ENCODE data around the gene MARK3. TPM values are rescaled to one million over a fixed set of nuclear protein-coding genes. Genes with fewer than 3 reads are reported as not detected.

MARK3 gene
- total RNA-seq, 2 experiments from 2014 or later: 107 TPM

- no peak for DNase-seq
- H3K36me3 Mint-ChIP-seq (ENCODE audit: low read depth): no peaks in the 10 kb centered on the region
- Histone ChIP-seq H3K4me1 (ENCODE audit: insufficient read depth, low read length) (no peaks in the 10 kb centered on the region), H3K9me3 (ENCODE audit: control insufficient read depth in 1 of 2, insufficient read depth in 1 of 2, low read length in 2 of 2) (no peaks in the 10 kb centered on the region), H3K27ac (ENCODE audit: low read depth in 1 of 2, low read length in 2 of 2) (no peak overlapping the region), H3K4me3 (ENCODE audit: low read length) (no peak overlapping the region), H3K27me3 (ENCODE audit: control insufficient read depth in 1 of 2, insufficient read depth in 2 of 2, low read length in 2 of 2) (peaks cover 4 to 6% of the 10 kb centered on the region in 2 experiments), H3K36me3 (ENCODE audit: insufficient read depth, low read length) (peaks cover 16% of the 10 kb centered on the region)
- TF ChIP-seq CTCF (IDR thresholded peaks at IDR 0.05): no peak
- no peaks in the 10 kb centered on the region for H3K4me1 Mint-ChIP-seq (ENCODE audit: low read depth)
- intact Hi-C loops (cut with DNase I, micrococcal nuclease): no loop called here
- H3K27me3 Mint-ChIP-seq: no peaks in the 10 kb centered on the region
- POLR2A ChIA-PET: no interaction called here
- ATAC-seq (ENCODE audit: poor library complexity): no peak
- H3K9me3 Mint-ChIP-seq: no peaks in the 10 kb centered on the region
- CTCF ChIA-PET: interaction anchor here (1.6 kb wide), 1 partner anchor 16 kb away, joined by 5 read pairs; no protein-coding TSS in a partner anchor
- H3K27ac Mint-ChIP-seq: no peak overlapping the region
- H3K4me3 Mint-ChIP-seq: no peak overlapping the region
Measured at GRCh38 chr14:103537175-103537990, 152.2 kb downstream of the MARK3 start.

DNA sequence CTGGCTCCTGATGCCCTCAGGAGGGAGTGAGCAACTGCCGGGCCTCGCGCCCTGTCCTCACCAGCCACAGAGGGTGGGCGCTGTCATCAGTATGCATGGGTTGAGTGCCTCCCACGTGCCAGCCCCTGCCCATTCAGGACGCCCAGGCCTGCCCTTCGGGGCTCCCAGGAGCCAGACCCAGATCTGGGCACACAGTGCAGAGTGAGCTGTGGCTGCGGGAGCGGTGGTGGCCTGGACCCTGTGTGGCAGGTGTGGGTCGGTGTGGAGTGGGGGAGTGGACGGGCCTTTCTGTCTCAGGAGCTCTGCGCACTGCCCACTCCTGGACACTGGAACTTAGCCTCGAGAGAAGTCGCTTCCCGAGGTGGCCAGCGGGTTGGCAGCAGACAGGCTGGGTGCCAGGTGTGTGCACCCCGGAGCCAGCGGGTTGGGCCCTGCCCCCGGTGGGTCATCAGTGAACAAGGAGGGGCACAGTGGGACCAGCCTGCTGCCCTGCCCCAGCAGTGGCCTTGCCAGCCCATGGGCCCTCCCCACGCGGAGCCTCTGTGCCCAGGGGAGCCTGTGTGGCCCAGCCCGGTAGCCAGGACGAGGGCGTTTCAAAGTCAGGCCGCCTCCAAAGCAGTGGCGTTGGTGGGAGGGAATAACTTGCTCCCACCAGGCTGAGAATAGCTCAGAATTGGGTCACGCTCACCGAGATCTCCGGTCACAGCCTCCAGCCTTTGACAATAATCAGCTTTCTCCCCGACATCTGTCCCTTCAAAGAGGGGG lies 153.3 kb downstream of the MARK3 start:
- no peak for DNase-seq
- H3K27ac ChIP-seq (ENCODE audit: low read depth in 1 of 2, low read length in 2 of 2): no peak overlapping the region

More for the DNA sequence above, 153.3 kb downstream of the MARK3 start:
- no peak for ATAC-seq (ENCODE audit: poor library complexity)
- POLR2A ChIA-PET: interaction anchor here (1.0 kb wide), 1 partner anchor 17 kb away, joined by 3 read pairs; no protein-coding TSS in a partner anchor
- TF ChIP-seq CTCF (IDR thresholded peaks at IDR 0.05): no peak
- no peaks in the 10 kb centered on the region for H3K9me3 ChIP-seq (ENCODE audit: control insufficient read depth in 1 of 2, insufficient read depth in 1 of 2, low read length in 2 of 2)
- Mint-ChIP-seq H3K4me1 (ENCODE audit: low read depth) (no peaks in the 10 kb centered on the region), H3K27me3 (no peaks in the 10 kb centered on the region), H3K9me3 (no peaks in the 10 kb centered on the region), H3K27ac (no peak overlapping the region), H3K36me3 (ENCODE audit: low read depth) (no peaks in the 10 kb centered on the region), H3K4me3 (no peak overlapping the region)
- peaks cover 12% of the 10 kb centered on the region for H3K36me3 ChIP-seq (ENCODE audit: insufficient read depth, low read length)
- H3K4me1 ChIP-seq (ENCODE audit: insufficient read depth, low read length): no peaks in the 10 kb centered on the region
- no peak overlapping the region for H3K4me3 ChIP-seq (ENCODE audit: low read length)
- CTCF ChIA-PET: no interaction called here
- H3K27me3 ChIP-seq (ENCODE audit: control insufficient read depth in 1 of 2, insufficient read depth in 2 of 2, low read length in 2 of 2): peaks cover 6 to 8% of the 10 kb centered on the region in 2 experiments
- intact Hi-C loops (cut with DNase I, micrococcal nuclease): no loop called here
